Measurements from ENCODE around the gene EFCAB8.

EFCAB8 gene

DNA sequence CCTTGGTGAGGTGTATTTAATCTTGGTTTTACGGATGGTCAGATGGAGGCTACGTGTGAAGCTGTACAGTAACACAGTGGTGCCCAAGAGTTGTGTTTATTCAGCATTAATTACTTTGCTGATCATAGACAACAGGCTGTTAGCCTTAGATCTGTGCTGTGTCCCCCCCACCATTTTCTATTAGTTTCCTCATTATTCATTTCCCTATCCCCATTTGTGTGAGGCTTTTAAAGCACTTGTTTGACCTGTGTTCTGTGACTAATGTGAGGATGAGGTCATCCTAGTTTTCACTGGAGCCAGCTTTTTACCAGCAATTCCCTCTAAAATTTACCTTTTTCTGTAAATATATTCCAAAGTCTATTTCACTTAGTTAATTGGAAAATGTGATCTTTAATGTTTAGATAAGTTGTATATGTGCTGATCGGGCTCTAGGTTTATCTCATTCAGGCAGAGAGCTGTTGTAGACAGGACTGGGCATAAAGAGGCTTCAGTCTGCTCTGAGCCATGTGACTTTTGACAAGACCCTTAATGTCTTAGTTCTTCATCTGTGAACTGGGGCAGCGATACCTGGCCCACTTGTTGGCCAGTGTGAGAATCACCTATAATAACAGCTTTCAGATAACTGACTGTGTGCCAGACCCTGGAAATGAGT lies 30.6 kb upstream of the EFCAB8 start:
- Histone ChIP-seq H3K9me3 (no peaks in the 10 kb centered on the region), H3K27ac (no peak overlapping the region), H3K9ac (no peak overlapping the region), H4K20me1 (peaks cover 100% of the 10 kb centered on the region), H3K4me1 (peaks cover 30% of the 10 kb centered on the region), H3K4me2 (no peak overlapping the region), H3K27me3 (no peaks in the 10 kb centered on the region), H3K36me3 (peaks cover 80% of the 10 kb centered on the region), H3K4me3 (no peak overlapping the region)
- TF ChIP-seq Cebpa-rat (IDR thresholded peaks at IDR 0.05), result no peak

DNA sequence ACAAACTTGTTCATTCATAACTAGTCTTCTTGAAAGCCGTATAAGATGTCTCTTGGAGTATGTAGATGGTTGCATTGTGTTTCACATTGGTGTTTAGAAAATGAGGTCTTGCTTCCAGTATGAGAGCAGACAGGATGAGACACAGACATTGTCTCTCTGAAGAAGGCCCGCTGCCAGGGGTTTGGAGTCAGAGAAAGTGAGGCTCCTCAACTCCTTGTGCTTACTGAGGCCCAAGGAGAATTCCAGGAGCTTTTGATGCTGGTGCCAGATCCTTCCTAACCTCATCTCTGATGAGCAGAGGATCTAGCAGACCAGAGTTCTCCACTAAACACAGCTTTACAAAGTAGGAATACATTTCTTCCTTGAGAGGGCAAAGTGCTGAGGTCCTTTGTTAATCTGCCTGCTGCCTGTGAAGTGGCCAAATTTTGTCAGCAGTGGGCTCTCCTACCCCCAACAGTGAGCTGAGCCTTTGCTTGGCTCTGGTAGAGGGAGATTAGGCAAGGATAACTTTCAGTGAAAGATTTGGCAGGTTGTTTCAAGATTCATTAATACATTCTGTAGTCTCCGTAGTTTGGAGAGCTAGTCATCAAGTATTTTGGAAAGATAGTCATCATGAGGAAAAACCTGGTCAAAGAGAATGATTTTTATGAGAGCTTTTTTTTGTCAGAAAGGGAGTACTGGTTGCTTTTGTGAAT lies 29.3 kb upstream of the EFCAB8 start:
- Histone ChIP-seq H3K27me3 (no peaks in the 10 kb centered on the region), H3K9me3 (no peaks in the 10 kb centered on the region), H4K20me1 (peaks cover 100% of the 10 kb centered on the region), H3K4me2 (no peak overlapping the region), H3K4me3 (no peak overlapping the region), H3K9ac (no peak overlapping the region), H3K4me1 (peaks cover 17% of the 10 kb centered on the region), H3K27ac (no peak overlapping the region), H3K36me3 (peaks cover 93% of the 10 kb centered on the region)
- TF ChIP-seq Cebpa-rat (IDR thresholded peaks at IDR 0.05), result no peak

DNA sequence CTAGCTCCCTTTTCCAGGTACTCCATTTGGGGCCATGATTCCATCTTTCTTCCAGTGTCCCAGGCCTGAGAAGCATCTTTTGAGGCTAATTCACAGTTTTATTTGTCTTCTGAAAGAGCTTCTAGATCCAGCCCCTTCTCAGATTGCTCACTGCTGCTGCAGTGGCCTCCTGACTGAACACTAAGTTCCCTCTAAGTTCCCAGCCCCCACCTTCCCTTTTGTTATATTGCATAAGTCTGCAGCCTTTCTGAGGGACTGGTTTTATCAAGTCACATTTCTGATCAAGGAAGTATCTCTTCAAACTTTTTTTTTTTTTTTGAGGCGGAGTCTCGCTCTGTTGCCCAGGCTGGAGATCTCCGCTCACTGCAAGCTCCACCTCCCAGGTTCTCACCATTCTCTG lies 28.3 kb upstream of the EFCAB8 start:
- no peak for TF ChIP-seq Cebpa-rat (IDR thresholded peaks at IDR 0.05)
- peaks cover 13% of the 10 kb centered on the region for H3K4me1 ChIP-seq
- H3K27ac ChIP-seq, result no peak overlapping the region
- H3K27me3 ChIP-seq, result no peaks in the 10 kb centered on the region
- peaks cover 97% of the 10 kb centered on the region for H4K20me1 ChIP-seq
- no peak overlapping the region for H3K9ac ChIP-seq
- no peaks in the 10 kb centered on the region for H3K9me3 ChIP-seq
- H3K36me3 ChIP-seq, result peaks cover 98% of the 10 kb centered on the region
- H3K4me3 ChIP-seq, result no peak overlapping the region
- H3K4me2 ChIP-seq, result no peak overlapping the region

DNA sequence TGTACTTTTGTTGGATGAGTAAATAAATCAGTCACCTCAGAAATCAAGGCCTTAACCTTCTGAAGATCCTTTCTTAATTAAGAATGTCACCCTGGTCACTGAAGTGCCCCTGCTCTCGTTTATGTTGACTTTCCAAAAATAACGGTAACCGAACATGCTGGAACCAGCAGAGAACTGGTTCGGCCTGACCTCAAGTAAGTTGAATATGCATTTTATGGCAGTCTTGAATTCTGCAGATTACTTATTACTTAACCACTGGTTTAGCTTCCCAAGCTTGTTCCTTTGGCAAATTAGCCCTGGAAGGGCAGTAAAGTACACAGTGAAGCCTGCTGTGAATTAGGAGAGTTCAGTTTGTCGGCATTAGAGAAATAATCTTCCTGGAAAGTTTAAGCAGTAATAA lies 26.7 kb upstream of the EFCAB8 start:
- Histone ChIP-seq H3K36me3 (peaks cover 98% of the 10 kb centered on the region), H3K4me1 (peaks cover 16% of the 10 kb centered on the region), H3K4me2 (no peak overlapping the region)

DNA sequence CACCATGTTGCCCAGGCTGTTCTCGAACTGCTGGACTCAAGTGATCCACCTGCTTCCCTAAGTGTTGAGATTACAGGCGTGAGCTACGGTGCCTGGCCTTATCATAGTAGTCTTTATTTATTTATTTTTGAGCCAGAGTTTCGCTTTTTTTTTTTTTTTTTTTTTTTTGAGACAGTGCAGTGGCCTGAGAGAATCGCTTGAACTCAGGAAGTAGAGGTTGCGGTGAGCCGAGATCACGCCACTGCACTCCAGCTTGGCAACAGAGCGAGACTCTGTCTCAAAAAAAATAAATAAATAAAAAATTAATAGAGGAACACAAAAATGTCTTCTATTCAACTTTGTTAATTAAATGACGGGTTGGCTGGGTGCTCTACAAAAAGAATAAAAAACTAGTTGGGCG lies 26.1 kb upstream of the EFCAB8 start:
- peaks cover 98% of the 10 kb centered on the region for H3K36me3 ChIP-seq

More for the DNA sequence above, 26.7 kb upstream of the EFCAB8 start:
- Histone ChIP-seq H3K27ac (no peak overlapping the region), H3K27me3 (no peaks in the 10 kb centered on the region), H3K9ac (no peak overlapping the region), H3K4me3 (no peak overlapping the region), H3K9me3 (no peaks in the 10 kb centered on the region), H4K20me1 (peaks cover 97% of the 10 kb centered on the region)
- TF ChIP-seq Cebpa-rat (IDR thresholded peaks at IDR 0.05), result no peak

DNA sequence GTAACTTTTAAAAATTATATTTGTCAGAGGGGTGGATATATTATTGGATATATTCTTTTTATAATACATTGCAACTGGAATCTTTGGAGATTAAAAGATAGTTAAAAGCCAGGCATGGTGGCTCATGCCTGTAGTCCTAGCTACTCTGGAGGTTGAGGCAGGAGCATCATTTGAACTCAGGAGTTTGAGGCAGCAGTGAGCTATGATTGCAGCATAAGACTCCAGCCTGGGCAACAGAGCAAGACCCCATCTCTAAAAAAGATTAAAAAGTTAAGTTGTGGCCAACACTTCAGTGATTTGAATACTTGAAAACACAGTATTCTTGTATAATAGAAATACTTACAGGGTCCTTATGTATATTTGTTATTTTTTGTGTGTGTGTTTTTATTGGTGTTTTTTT lies 23.8 kb upstream of the EFCAB8 start:
- H3K27ac ChIP-seq, result no peak overlapping the region
- H4K20me1 ChIP-seq, result peaks cover 97% of the 10 kb centered on the region
- peaks cover 19% of the 10 kb centered on the region for H3K4me1 ChIP-seq
- no peaks in the 10 kb centered on the region for H3K27me3 ChIP-seq
- TF ChIP-seq Cebpa-rat (IDR thresholded peaks at IDR 0.05), result no peak
- H3K4me2 ChIP-seq, result no peak overlapping the region
- no peak overlapping the region for H3K4me3 ChIP-seq
- peaks cover 98% of the 10 kb centered on the region for H3K36me3 ChIP-seq
- H3K9me3 ChIP-seq, result no peaks in the 10 kb centered on the region
- H3K9ac ChIP-seq, result no peak overlapping the region

More for the DNA sequence above, 26.1 kb upstream of the EFCAB8 start:
- H3K9ac ChIP-seq, result no peak overlapping the region
- H3K4me2 ChIP-seq, result no peak overlapping the region
- H3K4me1 ChIP-seq, result peaks cover 17% of the 10 kb centered on the region
- peaks cover 97% of the 10 kb centered on the region for H4K20me1 ChIP-seq
- TF ChIP-seq Cebpa-rat (IDR thresholded peaks at IDR 0.05), result no peak
- H3K27ac ChIP-seq, result no peak overlapping the region
- H3K27me3 ChIP-seq, result no peaks in the 10 kb centered on the region
- no peak overlapping the region for H3K4me3 ChIP-seq
- H3K9me3 ChIP-seq, result no peaks in the 10 kb centered on the region

DNA sequence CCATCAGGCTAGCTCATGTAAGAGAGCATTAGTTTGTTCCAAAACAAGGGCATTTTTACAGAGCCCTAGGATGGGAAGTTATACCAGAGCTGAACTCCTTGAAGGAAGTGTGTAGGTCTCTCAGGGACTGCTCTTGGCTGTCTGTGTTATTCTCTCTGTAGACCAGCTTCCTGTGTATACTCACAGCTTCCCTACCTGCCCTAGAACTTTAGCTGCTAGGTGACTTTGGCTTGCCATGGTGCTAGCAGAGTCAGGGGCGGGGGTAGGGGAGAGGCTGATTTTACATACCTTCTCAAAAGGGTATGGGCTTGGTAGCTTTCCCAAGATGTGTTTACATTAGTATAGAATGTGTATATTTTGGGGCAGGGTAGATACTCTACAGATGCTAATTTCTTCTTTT lies 21.6 kb upstream of the EFCAB8 start:
- Histone ChIP-seq H3K27me3 (no peaks in the 10 kb centered on the region), H3K9ac (0 out of 2 replicates have a peak overlapping the region, but pooled peaks have one; percentile 5), H3K4me2 (no peak overlapping the region), H3K4me1 (peaks cover 25% of the 10 kb centered on the region), H3K36me3 (peaks cover 96% of the 10 kb centered on the region), H3K4me3 (no peak overlapping the region), H3K27ac (no peak overlapping the region), H3K9me3 (no peaks in the 10 kb centered on the region), H4K20me1 (peaks cover 94% of the 10 kb centered on the region)
- no peak for TF ChIP-seq Cebpa-rat (IDR thresholded peaks at IDR 0.05)

DNA sequence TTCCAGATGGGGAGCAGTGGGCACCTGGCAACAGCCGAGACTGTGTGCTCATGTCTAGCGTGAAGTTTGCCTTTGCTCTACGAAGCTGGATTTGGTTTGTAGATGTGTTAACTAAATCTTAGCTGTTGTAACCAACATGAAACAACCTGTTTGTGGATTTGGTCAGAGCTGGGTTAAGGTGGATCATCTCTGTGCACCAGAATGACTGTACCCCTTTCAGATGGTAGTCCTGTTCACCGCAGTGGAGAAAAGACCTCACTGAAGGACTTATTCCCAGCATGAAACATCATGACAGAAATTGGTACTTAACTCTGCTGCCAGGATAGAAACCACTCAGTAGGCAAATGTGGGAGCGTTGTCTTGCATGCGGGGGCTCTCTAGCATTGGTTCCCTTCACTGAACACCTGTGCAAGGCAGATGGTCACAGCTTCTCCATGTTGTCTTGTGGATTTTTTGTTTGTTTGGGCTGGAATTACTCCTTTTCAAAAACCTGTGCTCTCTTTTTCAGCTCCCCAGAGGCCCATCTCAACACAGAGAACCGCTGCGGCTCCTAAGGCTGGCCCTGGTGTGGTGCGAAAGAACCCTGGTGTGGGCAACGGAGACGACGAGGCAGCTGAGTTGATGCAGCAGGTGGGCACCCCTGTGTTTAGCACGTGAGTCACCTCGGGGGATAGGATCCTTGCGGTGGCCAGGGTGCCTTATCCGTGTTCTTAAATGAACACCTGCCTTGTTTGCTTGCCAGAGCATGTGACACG lies 19.3 kb upstream of the EFCAB8 start:
- no peaks in the 10 kb centered on the region for H3K27me3 ChIP-seq
- no peak overlapping the region for H3K4me2 ChIP-seq
- no peaks in the 10 kb centered on the region for H3K9me3 ChIP-seq
- no peak overlapping the region for H3K4me3 ChIP-seq
- H3K27ac ChIP-seq, result no peak overlapping the region
- H3K9ac ChIP-seq, result no peak overlapping the region
- peaks cover 22% of the 10 kb centered on the region for H3K4me1 ChIP-seq
- peaks cover 96% of the 10 kb centered on the region for H3K36me3 ChIP-seq
- peaks cover 94% of the 10 kb centered on the region for H4K20me1 ChIP-seq
- TF ChIP-seq Cebpa-rat (IDR thresholded peaks at IDR 0.05), result no peak

DNA sequence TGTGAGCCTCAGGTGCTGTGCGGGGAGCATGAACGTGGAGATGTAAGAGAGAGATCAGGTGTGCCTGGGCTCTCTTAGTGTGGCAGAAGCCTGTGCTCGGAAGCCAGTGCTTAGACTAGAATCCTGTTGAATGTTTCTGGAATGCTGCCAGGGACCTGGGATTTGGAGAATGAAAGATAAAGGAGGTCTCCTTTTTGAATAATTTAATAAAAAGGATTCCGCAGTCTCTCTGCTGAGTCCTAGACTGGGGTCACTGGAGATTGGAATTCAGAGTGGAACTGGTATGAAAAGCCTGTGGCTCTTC lies 18.8 kb upstream of the EFCAB8 start:
- Histone ChIP-seq H4K20me1 (peaks cover 96% of the 10 kb centered on the region), H3K9ac (no peak overlapping the region), H3K4me1 (peaks cover 22% of the 10 kb centered on the region), H3K27me3 (no peaks in the 10 kb centered on the region), H3K9me3 (no peaks in the 10 kb centered on the region), H3K36me3 (peaks cover 98% of the 10 kb centered on the region), H3K27ac (no peak overlapping the region), H3K4me2 (no peak overlapping the region), H3K4me3 (no peak overlapping the region)
- TF ChIP-seq Cebpa-rat (IDR thresholded peaks at IDR 0.05), result no peak

DNA sequence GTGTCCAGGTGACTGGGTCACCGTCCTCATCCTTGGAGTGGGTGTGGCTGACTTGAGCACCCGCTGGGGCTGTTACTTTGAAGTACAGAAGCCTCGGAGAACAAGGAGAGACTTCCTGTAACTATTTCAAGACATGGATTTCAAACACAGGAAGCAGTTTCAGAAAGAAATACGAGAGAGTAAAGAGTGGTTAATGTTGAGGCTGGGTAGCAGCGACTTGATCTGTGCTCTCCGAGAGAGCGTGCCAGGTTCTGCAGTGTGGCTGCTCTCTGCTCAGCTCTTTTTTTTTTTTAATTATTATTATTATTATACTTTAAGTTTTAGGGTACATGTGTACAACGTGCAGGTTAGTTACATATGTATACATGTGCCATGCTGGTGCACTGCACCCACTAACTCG lies 17.5 kb upstream of the EFCAB8 start:
- Histone ChIP-seq H3K4me2 (peak overlapping the region; percentile 67), H3K9ac (0 out of 2 replicates have a peak overlapping the region, but pooled peaks have one; percentile 40), H3K27ac (peak overlapping the region; percentile 56; the same call in 1 of the 2 replicates), H3K36me3 (peaks cover 98% of the 10 kb centered on the region), H3K27me3 (no peaks in the 10 kb centered on the region), H3K4me1 (peaks cover 26% of the 10 kb centered on the region), H4K20me1 (peaks cover 96% of the 10 kb centered on the region), H3K4me3 (no peak overlapping the region), H3K9me3 (no peaks in the 10 kb centered on the region)
- no peak for TF ChIP-seq Cebpa-rat (IDR thresholded peaks at IDR 0.05)

Measured in BLaER1 (cell line).